Activated T-helper 17 cell treated with anti-CD3 and anti-CD28 coated beads, Interleukin-2, amount 50 U/mL, for 72 hours (primary cell): ENCODE results near the gene CACNA1C. TPM values are rescaled to one million over a fixed set of nuclear protein-coding genes. Genes with fewer than 3 reads are reported as not detected.

Source experiments
- ATAC-seq: fragments of 150-1000 bp; cut with Tn5 transposase; replicated peaks from 2 replicates; pipeline ENCODE4 v1.10.0; 2021; ENCODE audit warnings: mild to moderate bottlenecking, moderate library complexity
- H3K27ac Mint-ChIP-seq: one replicate; pipeline ENCODE4 v1.8.0; 2022; ENCODE audit warnings: mixed read lengths
- H3K27me3 Mint-ChIP-seq: one replicate; pipeline ENCODE4 v1.8.0; 2022; ENCODE audit warnings: mixed read lengths
- H3K36me3 Mint-ChIP-seq: one replicate; pipeline ENCODE4 v1.8.0; 2022; ENCODE audit warnings: low read depth, mild to moderate bottlenecking, mixed read lengths
- H3K4me1 Mint-ChIP-seq: one replicate; pipeline ENCODE4 v1.8.0; 2022; ENCODE audit warnings: mixed read lengths
- H3K4me3 Mint-ChIP-seq: one replicate; pipeline ENCODE4 v1.8.0; 2022; ENCODE audit warnings: mild to moderate bottlenecking, mixed read lengths
- H3K9me3 Mint-ChIP-seq: one replicate; pipeline ENCODE4 v1.8.0; 2022; ENCODE audit warnings: mixed read lengths
- total RNA-seq, 2 donors: library from RNA; stranded (reverse); gene quantifications; one replicate each; pipeline ENCODE4 v1.2.3, GENCODE V29; 2022

CACNA1C gene
- total RNA-seq, 2 donors from 2014 or later = 0.04 to 0.21 TPM

- ATAC-seq = no peak
- Mint-ChIP-seq H3K27me3 (peaks cover 12% of the 10 kb centered on the region), H3K27ac (no peak overlapping the region), H3K36me3 (no peaks in the 10 kb centered on the region), H3K4me1 (no peaks in the 10 kb centered on the region), H3K4me3 (no peak overlapping the region), H3K9me3 (no peaks in the 10 kb centered on the region)
Measured at GRCh38 chr12:2208837-2209635, 156.2 kb downstream of the CACNA1C start.

- no peak overlapping the region for H3K27ac Mint-ChIP-seq
- H3K9me3 Mint-ChIP-seq = no peaks in the 10 kb centered on the region
- H3K36me3 Mint-ChIP-seq = no peaks in the 10 kb centered on the region
- no peak for ATAC-seq
- peaks cover 10% of the 10 kb centered on the region for H3K27me3 Mint-ChIP-seq
- no peaks in the 10 kb centered on the region for H3K4me1 Mint-ChIP-seq
- no peak overlapping the region for H3K4me3 Mint-ChIP-seq
Measured at GRCh38 chr12:2211119-2211518, 158.3 kb downstream of the CACNA1C start.

GRCh38 chr12:2212537-2212936, 159.8 kb downstream of the CACNA1C start:
- Mint-ChIP-seq H3K4me1 (no peaks in the 10 kb centered on the region), H3K36me3 (no peaks in the 10 kb centered on the region), H3K27me3 (peaks cover 7% of the 10 kb centered on the region), H3K9me3 (no peaks in the 10 kb centered on the region), H3K4me3 (no peak overlapping the region), H3K27ac (no peak overlapping the region)
- ATAC-seq = no peak

- no peaks in the 10 kb centered on the region for H3K36me3 Mint-ChIP-seq
- H3K4me3 Mint-ChIP-seq = no peak overlapping the region
- H3K27me3 Mint-ChIP-seq = peaks cover 3% of the 10 kb centered on the region
- no peaks in the 10 kb centered on the region for H3K4me1 Mint-ChIP-seq
- H3K9me3 Mint-ChIP-seq = no peaks in the 10 kb centered on the region
- ATAC-seq = no peak
- no peak overlapping the region for H3K27ac Mint-ChIP-seq
Measured at GRCh38 chr12:2212971-2213869, 160.4 kb downstream of the CACNA1C start.

- no peak for ATAC-seq
- Mint-ChIP-seq H3K27me3 (peaks cover 6% of the 10 kb centered on the region), H3K36me3 (no peaks in the 10 kb centered on the region), H3K4me1 (no peaks in the 10 kb centered on the region), H3K27ac (no peak overlapping the region), H3K9me3 (no peaks in the 10 kb centered on the region), H3K4me3 (no peak overlapping the region)
Measured at GRCh38 chr12:2214411-2214810, 161.6 kb downstream of the CACNA1C start.

GRCh38 chr12:2215709-2216560, 163.1 kb downstream of the CACNA1C start:
- H3K4me3 Mint-ChIP-seq = no peak overlapping the region
- no peaks in the 10 kb centered on the region for H3K4me1 Mint-ChIP-seq
- no peak overlapping the region for H3K27ac Mint-ChIP-seq
- no peaks in the 10 kb centered on the region for H3K9me3 Mint-ChIP-seq
- no peak for ATAC-seq
- no peaks in the 10 kb centered on the region for H3K36me3 Mint-ChIP-seq
- peaks cover 11% of the 10 kb centered on the region for H3K27me3 Mint-ChIP-seq

GRCh38 chr12:2218706-2219105, 165.9 kb downstream of the CACNA1C start:
- H3K36me3 Mint-ChIP-seq = no peaks in the 10 kb centered on the region
- H3K9me3 Mint-ChIP-seq = no peaks in the 10 kb centered on the region
- H3K27me3 Mint-ChIP-seq = peaks cover 15% of the 10 kb centered on the region
- no peak overlapping the region for H3K27ac Mint-ChIP-seq
- no peak overlapping the region for H3K4me3 Mint-ChIP-seq
- H3K4me1 Mint-ChIP-seq = no peaks in the 10 kb centered on the region
- ATAC-seq = no peak

GRCh38 chr12:2221030-2221621, 168.3 kb downstream of the CACNA1C start:
- Mint-ChIP-seq H3K9me3 (no peaks in the 10 kb centered on the region), H3K4me1 (no peaks in the 10 kb centered on the region), H3K27ac (no peak overlapping the region), H3K36me3 (no peaks in the 10 kb centered on the region), H3K27me3 (peaks cover 15% of the 10 kb centered on the region), H3K4me3 (no peak overlapping the region)
- no peak for ATAC-seq

- Mint-ChIP-seq H3K27ac (no peak overlapping the region), H3K27me3 (peaks cover 15% of the 10 kb centered on the region), H3K4me3 (no peak overlapping the region), H3K4me1 (no peaks in the 10 kb centered on the region), H3K36me3 (no peaks in the 10 kb centered on the region), H3K9me3 (no peaks in the 10 kb centered on the region)
- no peak for ATAC-seq
Measured at GRCh38 chr12:2222691-2223090, 169.9 kb downstream of the CACNA1C start.

- Mint-ChIP-seq H3K9me3 (no peaks in the 10 kb centered on the region), H3K27me3 (peaks cover 15% of the 10 kb centered on the region), H3K36me3 (no peaks in the 10 kb centered on the region), H3K27ac (no peak overlapping the region), H3K4me1 (no peaks in the 10 kb centered on the region), H3K4me3 (no peak overlapping the region)
- no peak for ATAC-seq
Measured at GRCh38 chr12:2224961-2225360, 172.2 kb downstream of the CACNA1C start.

GRCh38 chr12:2225696-2226095, 172.9 kb downstream of the CACNA1C start:
- Mint-ChIP-seq H3K4me1 (no peaks in the 10 kb centered on the region), H3K27me3 (peaks cover 12% of the 10 kb centered on the region), H3K27ac (no peak overlapping the region), H3K36me3 (no peaks in the 10 kb centered on the region), H3K9me3 (no peaks in the 10 kb centered on the region), H3K4me3 (no peak overlapping the region)
- no peak for ATAC-seq

GRCh38 chr12:2226641-2227040, 173.9 kb downstream of the CACNA1C start:
- no peaks in the 10 kb centered on the region for H3K36me3 Mint-ChIP-seq
- no peaks in the 10 kb centered on the region for H3K4me1 Mint-ChIP-seq
- H3K9me3 Mint-ChIP-seq = no peaks in the 10 kb centered on the region
- no peak overlapping the region for H3K27ac Mint-ChIP-seq
- no peak for ATAC-seq
- peaks cover 11% of the 10 kb centered on the region for H3K27me3 Mint-ChIP-seq
- no peak overlapping the region for H3K4me3 Mint-ChIP-seq

GRCh38 chr12:2227360-2227759, 174.6 kb downstream of the CACNA1C start:
- no peak for ATAC-seq
- H3K36me3 Mint-ChIP-seq = no peaks in the 10 kb centered on the region
- H3K9me3 Mint-ChIP-seq = no peaks in the 10 kb centered on the region
- peaks cover 15% of the 10 kb centered on the region for H3K27me3 Mint-ChIP-seq
- no peak overlapping the region for H3K27ac Mint-ChIP-seq
- H3K4me1 Mint-ChIP-seq = no peaks in the 10 kb centered on the region
- no peak overlapping the region for H3K4me3 Mint-ChIP-seq

GRCh38 chr12:2228535-2228934, 175.7 kb downstream of the CACNA1C start:
- Mint-ChIP-seq H3K27ac (no peak overlapping the region), H3K4me1 (no peaks in the 10 kb centered on the region), H3K36me3 (no peaks in the 10 kb centered on the region), H3K27me3 (peaks cover 20% of the 10 kb centered on the region), H3K4me3 (no peak overlapping the region), H3K9me3 (no peaks in the 10 kb centered on the region)
- ATAC-seq = no peak
